Activated T-helper 1 cell treated with Interleukin-2 at 50 U/mL for 16 hours (primary cell): ENCODE data around the gene TOMM22.

ENCODE experiments used
- DNase-seq: peaks from one replicate; pipeline ENCODE4 v3.0.0-alpha.2; 2020; ENCODE audit warnings: low read depth

The TOMM22 gene

GRCh38 chr22:38696606-38697424 lies 15.1 kb downstream of the TOMM22 start:
- DNase-seq: peak; percentile 18

- no peak for DNase-seq
Measured at GRCh38 chr22:38697425-38698089, 15.8 kb downstream of the TOMM22 start.

GRCh38 chr22:38698407-38699094 lies 16.8 kb downstream of the TOMM22 start:
- no peak for DNase-seq

DNA sequence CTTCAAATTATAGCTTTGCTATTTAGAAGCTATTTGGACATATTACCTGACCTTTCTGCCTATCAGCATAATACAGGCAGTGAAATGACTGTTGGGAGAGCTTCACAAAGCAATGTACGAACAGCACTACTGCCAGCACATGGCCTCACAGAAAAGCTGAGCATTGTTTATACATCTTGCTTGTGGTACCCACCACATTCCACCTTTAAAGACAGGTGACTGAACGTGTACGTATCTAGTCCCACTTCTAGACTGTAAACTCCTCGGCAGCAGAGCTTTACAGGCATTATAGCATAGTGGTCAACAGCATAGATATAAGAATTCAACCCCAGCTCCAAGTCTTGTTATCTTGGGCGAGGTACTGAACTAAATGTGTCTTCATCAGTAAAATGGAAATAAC lies 17.4 kb downstream of the TOMM22 start:
- DNase-seq: no peak

GRCh38 chr22:38699784-38700183 lies 18.0 kb downstream of the TOMM22 start:
- DNase-seq: no peak

DNA sequence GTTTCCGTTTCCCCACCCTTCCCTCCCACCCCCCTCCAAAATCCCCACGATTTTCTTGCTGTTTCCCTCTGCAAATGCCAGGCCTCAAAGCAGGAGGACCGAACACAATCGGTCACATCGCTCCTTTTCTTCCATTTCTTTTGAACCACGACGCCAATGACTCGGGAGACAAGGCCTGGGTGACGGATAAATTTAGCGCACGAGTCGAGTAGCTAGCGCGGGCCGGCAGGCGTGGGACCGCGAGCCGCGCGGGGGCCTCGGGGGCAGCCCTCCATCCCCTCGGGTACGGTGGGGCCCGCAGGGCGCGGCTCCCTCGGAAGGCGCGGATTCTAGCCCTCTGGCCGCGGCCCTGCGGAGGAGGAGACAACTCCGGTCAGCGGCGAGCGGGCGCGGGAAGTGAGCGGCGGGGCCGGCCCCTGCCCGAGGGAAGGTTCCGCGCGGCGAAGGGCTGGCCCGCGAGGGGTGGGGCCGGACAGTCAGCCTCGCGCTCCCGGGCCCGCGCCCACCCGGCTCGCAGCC lies 18.6 kb downstream of the TOMM22 start:
- DNase-seq: no peak

GRCh38 chr22:38700789-38701628 lies 19.3 kb downstream of the TOMM22 start, which contains the start of gene JOSD1:
JOSD1 (minus strand) TSS chr22:38700943; CDS start chr22:38699987, 956 bp downstream.
- DNase-seq: peak; percentile 97

GRCh38 chr22:38704654-38705234 lies 23.0 kb downstream of the TOMM22 start:
- no peak for DNase-seq

- peak; percentile 93 for DNase-seq
Measured at GRCh38 chr22:38705235-38706100, 23.7 kb downstream of the TOMM22 start, which contains the start of gene GTPBP1. GTPBP1 (plus strand) TSS chr22:38705944; CDS start chr22:38705956, 12 bp downstream.

DNA sequence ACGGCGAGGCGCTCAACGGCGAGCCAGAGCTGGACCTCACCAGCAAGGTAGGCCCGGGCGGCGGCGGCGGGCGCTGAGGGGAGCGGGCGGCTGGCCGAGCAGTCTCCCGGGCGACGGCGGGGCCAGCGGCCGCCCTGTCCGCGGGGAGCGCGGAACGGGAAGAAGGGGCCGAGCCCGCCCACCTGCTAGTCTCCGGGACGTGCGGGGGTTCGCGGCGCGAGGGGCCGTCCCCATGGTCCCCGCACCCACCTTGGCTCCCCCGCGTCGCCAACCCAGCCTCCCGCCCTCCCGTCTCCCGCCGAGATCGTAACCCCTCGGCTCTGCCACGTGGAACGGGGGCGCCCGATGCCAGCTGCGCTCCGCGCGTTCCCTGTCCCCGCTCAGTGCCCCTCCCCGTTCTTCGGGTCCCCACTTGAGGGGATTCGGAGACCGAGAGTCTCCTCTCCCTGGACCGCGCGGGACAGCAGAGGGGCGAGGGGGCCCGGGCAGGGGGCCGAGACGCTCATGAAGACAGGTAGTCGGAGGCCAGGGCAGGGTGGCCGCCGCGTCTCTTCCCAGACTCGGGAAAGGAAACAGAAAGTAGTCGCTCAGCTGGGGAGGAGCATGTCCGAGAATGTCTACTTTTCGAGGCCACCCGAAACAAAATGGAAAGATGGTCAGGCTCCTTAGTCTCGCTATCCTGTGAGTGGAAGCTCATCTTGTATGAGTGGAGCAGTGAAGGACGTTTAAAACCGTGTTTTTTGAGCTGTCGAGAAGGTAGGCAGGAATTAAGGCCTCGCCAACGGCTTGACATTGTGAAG lies 24.5 kb downstream of the TOMM22 start:
- DNase-seq: no peak

- DNase-seq: no peak
Measured at GRCh38 chr22:38706901-38707195, 25.1 kb downstream of the TOMM22 start.

- no peak for DNase-seq
Measured at GRCh38 chr22:38707346-38707745, 25.6 kb downstream of the TOMM22 start.

GRCh38 chr22:38707984-38708383 lies 26.2 kb downstream of the TOMM22 start:
- DNase-seq: no peak

- no peak for DNase-seq
Measured at GRCh38 chr22:38709306-38709705, 27.5 kb downstream of the TOMM22 start.

GRCh38 chr22:38710351-38710750 lies 28.6 kb downstream of the TOMM22 start:
- no peak for DNase-seq

DNA sequence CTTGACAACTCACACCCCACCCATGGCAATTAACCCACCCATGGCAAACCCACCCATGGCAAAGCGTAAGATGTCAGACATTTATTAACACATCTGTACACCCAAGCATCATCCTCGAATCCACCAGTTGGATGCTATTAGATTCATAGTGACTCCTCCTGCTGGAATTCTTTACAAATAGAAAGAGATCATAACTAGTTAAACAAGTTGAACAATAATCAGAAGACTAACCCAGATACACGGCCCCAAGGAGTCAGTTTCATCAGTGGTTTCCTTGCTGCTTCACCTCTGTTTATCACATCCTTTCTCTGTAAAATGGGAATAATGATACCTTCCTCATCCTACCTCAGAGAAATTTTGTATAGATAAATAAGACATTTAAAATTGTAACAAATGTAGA lies 29.1 kb downstream of the TOMM22 start:
- no peak for DNase-seq

GRCh38 chr22:38712486-38713207 lies 30.9 kb downstream of the TOMM22 start:
- no peak for DNase-seq

DNA sequence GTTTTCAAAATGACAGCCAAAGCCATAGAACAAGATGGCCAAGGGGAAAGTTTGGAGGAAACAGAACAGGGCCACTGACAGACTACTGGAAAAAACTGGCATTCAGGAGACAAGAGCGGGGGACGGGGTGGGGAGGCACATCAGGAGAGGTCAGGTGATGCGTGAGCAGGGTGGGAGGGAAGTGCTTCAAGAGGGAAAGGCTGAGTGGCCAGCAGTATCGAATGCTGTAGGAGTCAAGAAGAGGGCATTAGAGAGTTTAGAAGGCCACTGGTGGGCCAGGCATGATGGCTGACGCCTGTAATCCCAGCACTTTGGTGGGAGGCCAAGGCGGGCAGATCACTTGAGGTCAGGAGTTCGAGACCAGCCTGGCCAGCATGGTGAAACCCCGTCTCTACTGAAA lies 32.2 kb downstream of the TOMM22 start:
- DNase-seq: no peak
